AG04450 (cell line): ENCODE data around the gene LRP1B. TPM values are rescaled to one million over a fixed set of nuclear protein-coding genes. Genes with fewer than 3 reads are reported as not detected.

Experiments
- CTCF ChIA-PET: fragments of 300-600, 350-600 bp; formaldehyde crosslinking; extraction: SDS; loops from one replicate; lab custom pipeline; 2022; ENCODE audit warnings: antibody characterized with exemption, inconsistent platforms; lab: Charles Lee
- POLR2A ChIA-PET: fragments of 350-600 bp; formaldehyde crosslinking; extraction: SDS; loops from one replicate; lab custom pipeline; 2021; ENCODE audit warnings: antibody characterized with exemption, inconsistent platforms; lab: Yijun Ruan, JAX
- DNase-seq: peaks from one replicate; pipeline ENCODE4 v3.0.0-alpha.2; 2011; ENCODE audit warnings: low read depth, low spot score
- H3K27ac ChIP-seq: one replicate; pipeline ENCODE4 v1.5.1; 2012; ENCODE audit warnings: low read depth, low read length, control low read depth
- H3K27me3 ChIP-seq: one replicate; pipeline ENCODE4 v1.6.0; 2012; ENCODE audit warnings: low read length; ENCODE audit not compliant: control insufficient read depth, insufficient read depth
- H3K4me3 ChIP-seq: 2 replicates; pipeline ENCODE4 v1.5.1; 2011; ENCODE audit warnings: mild to moderate bottlenecking, low read depth, low read length, control low read depth
- H3K9me3 ChIP-seq: 2 replicates; pipeline ENCODE4 v1.5.1; 2012; ENCODE audit warnings: low read length; ENCODE audit not compliant: control insufficient read depth, insufficient read depth
- CTCF ChIP-seq: IDR thresholded peaks from 2 replicates; pipeline ENCODE4 v1.5.1; 2011; ENCODE audit warnings: low read depth, low read length, control low read depth, inconsistent platforms
- polyA plus RNA-seq: library from polyadenylated mRNA; depleted of rRNA; stranded (reverse); fragments of >200 nt; gene quantifications from 2 replicates; pipeline ENCODE4 v1.2.3, GENCODE V29; 2011

LRP1B gene
- polyA plus RNA-seq, 1 experiment: 0.15 TPM

GRCh38 chr2:140747665-140748064 is 1383.2 kb downstream of the LRP1B start:
- Histone ChIP-seq H3K9me3 (no peaks in the 10 kb centered on the region), H3K27me3 (no peaks in the 10 kb centered on the region), H3K4me3 (no peak overlapping the region), H3K27ac (no peak overlapping the region)
- TF ChIP-seq CTCF: no peak
- DNase-seq: no peak
- ChIA-PET CTCF (no interaction called here), POLR2A (no interaction called here)

GRCh38 chr2:140747090-140747489 is 1383.7 kb downstream of the LRP1B start:
- TF ChIP-seq CTCF: no peak
- Histone ChIP-seq H3K27ac (no peak overlapping the region), H3K9me3 (no peaks in the 10 kb centered on the region), H3K27me3 (no peaks in the 10 kb centered on the region), H3K4me3 (no peak overlapping the region)
- ChIA-PET CTCF (no interaction called here), POLR2A (no interaction called here)
- DNase-seq: no peak

GRCh38 chr2:140744379-140744778 is 1386.4 kb downstream of the LRP1B start:
- TF ChIP-seq CTCF: no peak

GRCh38 chr2:140737006-140737405 is 1393.8 kb downstream of the LRP1B start:
- ChIA-PET CTCF (no interaction called here), POLR2A (no interaction called here)
- no peak overlapping the region for H3K4me3 ChIP-seq
- DNase-seq: no peak
- no peak for TF ChIP-seq CTCF
- H3K27ac ChIP-seq: no peak overlapping the region
- H3K9me3 ChIP-seq: no peaks in the 10 kb centered on the region
- no peaks in the 10 kb centered on the region for H3K27me3 ChIP-seq

More at GRCh38 chr2:140744379-140744778, 1386.4 kb downstream of the LRP1B start:
- ChIA-PET CTCF (no interaction called here), POLR2A (no interaction called here)
- H3K27ac ChIP-seq: no peak overlapping the region
- H3K27me3 ChIP-seq: no peaks in the 10 kb centered on the region
- H3K4me3 ChIP-seq: no peak overlapping the region
- DNase-seq: no peak
- H3K9me3 ChIP-seq: no peaks in the 10 kb centered on the region

- Histone ChIP-seq H3K27ac (no peak overlapping the region), H3K9me3 (no peaks in the 10 kb centered on the region), H3K27me3 (no peaks in the 10 kb centered on the region), H3K4me3 (no peak overlapping the region)
- POLR2A ChIA-PET: no interaction called here
- CTCF ChIA-PET: no interaction called here
- no peak for DNase-seq
- TF ChIP-seq CTCF: no peak
Measured at GRCh38 chr2:140734992-140735391, 1395.8 kb downstream of the LRP1B start.
